K562 (cell line): ENCODE data around the gene KPNA3. TPM values are rescaled to one million over a fixed set of nuclear protein-coding genes. Genes with fewer than 3 reads are reported as not detected.
A peak's percentile ranks its signal among the peaks of the same experiment; 100 is the strongest.

Experiments used
- BRCA1 ChIP-seq, 2 experiments: fragments of 450-650 bp in 1 of 2; sonication (generic) in 1 of 2; formaldehyde crosslinking in 1 of 2; IDR thresholded peaks; 2 replicates each; pipeline versions ENCODE4 v1.5.0 to v1.6.1; 2017 to 2020; ENCODE audit warnings: mild to moderate bottlenecking in 1 of 2, missing genetic modification reagents in 1 of 2
- ELK1 ChIP-seq: sonication (generic); formaldehyde crosslinking; IDR thresholded peaks from 2 replicates; pipeline ENCODE4 v1.8.1; 2022; ENCODE audit warnings: missing genetic modification reagents
- KLF1 ChIP-seq: fragments of 450-650 bp; IDR thresholded peaks from 2 replicates; pipeline ENCODE4 v1.6.1; 2016; ENCODE audit warnings: missing genetic modification characterization, missing compliant biosample characterization
- MYC ChIP-seq, 2 experiments: fragments of 250-450 bp in 1 of 2; sonication (Bioruptor Pico) in 1 of 2; IDR thresholded peaks; 2 replicates each; pipeline versions ENCODE4 v1.5.1 to v1.6.1; 2012 to 2021; ENCODE audit warnings: low read depth in 2 of 2, borderline replicate concordance in 1 of 2, improper control_type of control experiment in 1 of 2, low read length in 1 of 2, mild to moderate bottlenecking in 1 of 2, moderate library complexity in 1 of 2
- NCOA6 ChIP-seq: fragments of 450-650 bp; IDR thresholded peaks from 2 replicates; pipeline ENCODE4 v1.6.1; 2017; ENCODE audit warnings: mild to moderate bottlenecking
- POLR2A ChIP-seq: fragments of 450-650 bp; conservative IDR thresholded peaks from 2 replicates; pipeline ENCODE4 v1.6.1; 2016
- RBBP5 ChIP-seq: fragments of 200-600 bp; sonication (generic); IDR thresholded peaks from 2 replicates; pipeline ENCODE4 v1.6.1; 2012; ENCODE audit warnings: borderline replicate concordance, mild to moderate bottlenecking, low read length, control low read depth, inconsistent platforms; ENCODE audit not compliant: insufficient read depth, poor library complexity, severe bottlenecking
- TOE1 ChIP-seq, 2 experiments: fragments of 450-650 bp in 1 of 2; sonication (generic) in 1 of 2; formaldehyde crosslinking in 1 of 2; IDR thresholded peaks; 2 replicates each; pipeline versions ENCODE4 v1.7.1 to v1.8.0; 2016 to 2022; ENCODE audit warnings: borderline replicate concordance in 2 of 2, mild to moderate bottlenecking in 2 of 2, antibody characterized with exemption in 1 of 2, inconsistent platforms in 1 of 2, low read depth in 1 of 2, missing genetic modification reagents in 1 of 2, moderate library complexity in 1 of 2
- ZBTB8A ChIP-seq: fragments of 450-650 bp; IDR thresholded peaks from 2 replicates; pipeline ENCODE4 v1.6.1; 2018; ENCODE audit warnings: mild to moderate bottlenecking, moderate library complexity; ENCODE audit not compliant: partially characterized antibody
- ZNF174 ChIP-seq: fragments of 250-450 bp; sonication (Bioruptor Pico); IDR thresholded peaks from 2 replicates; pipeline ENCODE4 v1.4.0; 2020; ENCODE audit warnings: mild to moderate bottlenecking
- polyA plus RNA-seq, 8 experiments: library from polyadenylated mRNA; depleted of rRNA in 4 of 8; stranded (reverse) in 5 of 8; unstranded in 3 of 8; fragments of >200 nt; fragmentation: Nextera tagmentation in 2 of 8; fragmentation: Illumina TruSeq in 1 of 8; extraction: Ambion mirVana in 2 of 8; extraction: Trizol in 1 of 8; gene quantifications; 2 replicates each; pipeline versions ENCODE4 v1.2.1 to v1.2.3, GENCODE V29; 2011 to 2014; ENCODE audit warnings: inconsistent platforms in 1 of 8, missing spikeins in 1 of 8
- total RNA-seq, 7 experiments: library from RNA; depleted of rRNA in 6 of 7; stranded (reverse); fragments of >200 nt in 6 of 7; fragmentation: Illumina TruSeq in 2 of 7; extraction: Trizol in 2 of 7; gene quantifications; 2 replicates each; pipeline versions ENCODE4 v1.2.1 to v1.2.3, GENCODE V29; 2011 to 2021; ENCODE audit warnings: low replicate concordance in 1 of 7
- TF ChIP-seq, protein P1 (sequence below), 2 experiments: fragments of 450-650 bp in 1 of 2; IDR thresholded peaks; 2 replicates each; pipeline ENCODE4 v1.6.1; 2011 to 2017; ENCODE audit warnings: low read depth in 2 of 2, antibody characterized with exemption in 1 of 2, borderline replicate concordance in 1 of 2, low read length in 1 of 2, mild to moderate bottlenecking in 1 of 2, mixed read lengths in 1 of 2; ENCODE audit not compliant: control insufficient read depth in 1 of 2
- TF ChIP-seq, protein P2 (sequence below): fragments of 150-350 bp; IDR thresholded peaks from 2 replicates; pipeline ENCODE4 v1.6.1; 2014; ENCODE audit warnings: low read depth, mild to moderate bottlenecking, low read length, borderline replicate concordance
- TF ChIP-seq, protein P3 (sequence below): sonication (generic); formaldehyde crosslinking; IDR thresholded peaks from 2 replicates; pipeline ENCODE4 v1.8.0; 2022; ENCODE audit warnings: mild to moderate bottlenecking, missing genetic modification reagents

The KPNA3 gene
- total and polyA plus RNA-seq, 9 of the 15 experiments (the other 6 are each of a cell fraction or from before 2014, with no cell fraction given) = 8.5 to 23.4 (median 15.7) TPM

DNA sequence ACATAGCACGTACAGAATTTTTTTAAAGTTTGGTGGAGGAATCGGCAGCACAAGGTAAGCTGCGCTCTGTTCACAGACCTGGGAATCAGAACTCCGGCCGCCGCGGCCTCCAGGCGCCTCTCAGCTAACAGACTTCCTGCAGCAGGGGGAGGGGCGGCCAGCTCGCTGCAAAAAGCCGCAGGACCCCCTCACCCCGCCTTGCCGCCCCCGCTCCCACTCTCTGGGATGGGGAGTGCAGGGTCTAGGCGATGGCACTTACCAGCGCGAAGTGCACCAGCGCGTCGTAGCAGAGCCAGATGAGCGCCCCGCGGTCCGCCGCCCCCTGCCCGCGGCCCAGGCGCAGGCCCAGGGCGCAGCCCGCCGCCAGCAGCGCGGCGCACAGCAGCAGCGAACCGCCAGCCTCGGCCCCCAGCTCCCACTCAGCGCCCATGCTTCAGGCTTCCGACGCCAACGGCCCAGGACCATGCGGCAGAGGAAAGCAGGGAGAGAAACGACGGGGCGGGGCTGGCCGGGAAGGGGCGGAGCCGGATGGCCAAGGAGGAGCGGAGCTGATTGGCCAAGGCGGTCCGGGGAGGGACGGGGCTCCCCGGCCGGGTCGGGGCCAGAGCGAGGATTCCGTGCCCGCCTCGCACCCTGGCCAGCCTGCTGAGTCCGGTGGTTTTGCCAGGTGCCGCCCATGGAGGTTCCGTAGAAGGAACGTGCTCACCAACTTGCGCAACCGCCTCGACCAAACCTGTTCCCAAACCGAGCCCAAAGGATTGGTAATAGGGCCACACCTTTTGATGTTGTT, 101.3 kb downstream of the KPNA3 start, which contains the start of gene EBPL (continued):
- no peak for TF ChIP-seq KLF1
- no peak for TF ChIP-seq BRCA1 (IDR thresholded peaks at IDR 0.05)
- TF ChIP-seq BRCA1 (CRISPR knock-in tag; IDR thresholded peaks at IDR 0.05) = no peak
- TF ChIP-seq TOE1 (IDR thresholded peaks at IDR 0.05; ENCODE audit: borderline replicate concordance) = no peak
- no peak for TF ChIP-seq TOE1 (CRISPR knock-in tag; IDR thresholded peaks at IDR 0.05; ENCODE audit: borderline replicate concordance, low read depth)
- no peak for TF ChIP-seq ZNF174 (CRISPR knock-in tag)
- TF ChIP-seq, protein P1, sequence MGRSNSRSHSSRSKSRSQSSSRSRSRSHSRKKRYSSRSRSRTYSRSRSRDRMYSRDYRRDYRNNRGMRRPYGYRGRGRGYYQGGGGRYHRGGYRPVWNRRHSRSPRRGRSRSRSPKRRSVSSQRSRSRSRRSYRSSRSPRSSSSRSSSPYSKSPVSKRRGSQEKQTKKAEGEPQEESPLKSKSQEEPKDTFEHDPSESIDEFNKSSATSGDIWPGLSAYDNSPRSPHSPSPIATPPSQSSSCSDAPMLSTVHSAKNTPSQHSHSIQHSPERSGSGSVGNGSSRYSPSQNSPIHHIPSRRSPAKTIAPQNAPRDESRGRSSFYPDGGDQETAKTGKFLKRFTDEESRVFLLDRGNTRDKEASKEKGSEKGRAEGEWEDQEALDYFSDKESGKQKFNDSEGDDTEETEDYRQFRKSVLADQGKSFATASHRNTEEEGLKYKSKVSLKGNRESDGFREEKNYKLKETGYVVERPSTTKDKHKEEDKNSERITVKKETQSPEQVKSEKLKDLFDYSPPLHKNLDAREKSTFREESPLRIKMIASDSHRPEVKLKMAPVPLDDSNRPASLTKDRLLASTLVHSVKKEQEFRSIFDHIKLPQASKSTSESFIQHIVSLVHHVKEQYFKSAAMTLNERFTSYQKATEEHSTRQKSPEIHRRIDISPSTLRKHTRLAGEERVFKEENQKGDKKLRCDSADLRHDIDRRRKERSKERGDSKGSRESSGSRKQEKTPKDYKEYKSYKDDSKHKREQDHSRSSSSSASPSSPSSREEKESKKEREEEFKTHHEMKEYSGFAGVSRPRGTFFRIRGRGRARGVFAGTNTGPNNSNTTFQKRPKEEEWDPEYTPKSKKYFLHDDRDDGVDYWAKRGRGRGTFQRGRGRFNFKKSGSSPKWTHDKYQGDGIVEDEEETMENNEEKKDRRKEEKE (IDR thresholded peaks at IDR 0.05; ENCODE audit: borderline replicate concordance in 1 of 2, control insufficient read depth in 1 of 2, low read depth in 2 of 2, low read length in 1 of 2) = no peak
- peak; percentile 76 for TF ChIP-seq POLR2A
- TF ChIP-seq, protein P2, sequence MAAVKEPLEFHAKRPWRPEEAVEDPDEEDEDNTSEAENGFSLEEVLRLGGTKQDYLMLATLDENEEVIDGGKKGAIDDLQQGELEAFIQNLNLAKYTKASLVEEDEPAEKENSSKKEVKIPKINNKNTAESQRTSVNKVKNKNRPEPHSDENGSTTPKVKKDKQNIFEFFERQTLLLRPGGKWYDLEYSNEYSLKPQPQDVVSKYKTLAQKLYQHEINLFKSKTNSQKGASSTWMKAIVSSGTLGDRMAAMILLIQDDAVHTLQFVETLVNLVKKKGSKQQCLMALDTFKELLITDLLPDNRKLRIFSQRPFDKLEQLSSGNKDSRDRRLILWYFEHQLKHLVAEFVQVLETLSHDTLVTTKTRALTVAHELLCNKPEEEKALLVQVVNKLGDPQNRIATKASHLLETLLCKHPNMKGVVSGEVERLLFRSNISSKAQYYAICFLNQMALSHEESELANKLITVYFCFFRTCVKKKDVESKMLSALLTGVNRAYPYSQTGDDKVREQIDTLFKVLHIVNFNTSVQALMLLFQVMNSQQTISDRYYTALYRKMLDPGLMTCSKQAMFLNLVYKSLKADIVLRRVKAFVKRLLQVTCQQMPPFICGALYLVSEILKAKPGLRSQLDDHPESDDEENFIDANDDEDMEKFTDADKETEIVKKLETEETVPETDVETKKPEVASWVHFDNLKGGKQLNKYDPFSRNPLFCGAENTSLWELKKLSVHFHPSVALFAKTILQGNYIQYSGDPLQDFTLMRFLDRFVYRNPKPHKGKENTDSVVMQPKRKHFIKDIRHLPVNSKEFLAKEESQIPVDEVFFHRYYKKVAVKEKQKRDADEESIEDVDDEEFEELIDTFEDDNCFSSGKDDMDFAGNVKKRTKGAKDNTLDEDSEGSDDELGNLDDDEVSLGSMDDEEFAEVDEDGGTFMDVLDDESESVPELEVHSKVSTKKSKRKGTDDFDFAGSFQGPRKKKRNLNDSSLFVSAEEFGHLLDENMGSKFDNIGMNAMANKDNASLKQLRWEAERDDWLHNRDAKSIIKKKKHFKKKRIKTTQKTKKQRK = no peak
- TF ChIP-seq NCOA6 = no peak
- TF ChIP-seq MYC (IDR thresholded peaks at IDR 0.05; ENCODE audit: low read depth, low read length) = peak; percentile 89
- no peak for TF ChIP-seq MYC (CRISPR knock-in tag; IDR thresholded peaks at IDR 0.05; ENCODE audit: borderline replicate concordance, low read depth)
- TF ChIP-seq ELK1 (CRISPR knock-in tag) = no peak
- TF ChIP-seq, protein P3, sequence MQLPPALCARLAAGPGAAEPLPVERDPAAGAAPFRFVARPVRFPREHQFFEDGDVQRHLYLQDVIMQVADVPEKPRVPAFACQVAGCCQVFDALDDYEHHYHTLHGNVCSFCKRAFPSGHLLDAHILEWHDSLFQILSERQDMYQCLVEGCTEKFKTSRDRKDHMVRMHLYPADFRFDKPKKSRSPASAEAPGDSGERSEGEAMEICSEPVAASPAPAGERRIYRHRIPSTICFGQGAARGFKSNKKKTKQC (CRISPR knock-in tag) = no peak
- no peak for TF ChIP-seq ZBTB8A
- peak; percentile 82 for TF ChIP-seq RBBP5
